Cardiac septum (tissue), 1 donor: ENCODE measurements around the gene ADGRL3. TPM values are rescaled to one million over a fixed set of nuclear protein-coding genes. Genes with fewer than 3 reads are reported as not detected.

Experiments used
- DNase-seq: peaks from one replicate; pipeline ENCODE4 v3.0.0-alpha.2; 2020; ENCODE audit warnings: low spot score
- intact Hi-C: fragments of 100-400 bp; cut with DNase I; formaldehyde crosslinking; loops from one replicate; pipeline ENCODE4 v1.14.0; 2022
- total RNA-seq: library from RNA; stranded (reverse); fragmentation: NEBNext Ultra II Directional; extraction: Animal tissue kit (Norgen Biotek cat#: 25700); gene quantifications from one replicate; pipeline ENCODE4 v1.2.1, GENCODE V29; 2021
- donor health status: DM: no; HTN: no; CAD: no.

ADGRL3 gene
- total RNA-seq, 1 donor from 2014 or later: 15.3 TPM

DNA sequence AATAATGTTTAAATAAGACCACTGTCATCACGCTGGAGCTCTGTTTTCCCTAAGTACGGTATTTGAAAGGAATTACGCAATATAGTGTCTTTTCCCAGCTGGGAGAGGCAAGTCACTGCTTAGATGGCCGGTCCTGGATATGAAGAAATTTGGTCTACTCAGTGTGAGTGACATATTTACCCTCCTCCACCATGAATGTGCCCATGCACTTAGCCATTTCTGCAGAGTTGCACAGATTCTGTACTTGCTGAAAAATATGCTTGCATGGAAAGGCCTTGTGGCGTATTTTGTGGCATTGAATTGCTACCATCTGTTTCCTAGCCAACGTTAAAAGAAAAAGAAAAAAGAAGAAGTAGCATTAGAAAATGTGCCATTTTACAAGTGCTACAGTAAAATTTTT is 73.1 kb downstream of the ADGRL3 start:
- intact Hi-C loops: no loop called here
- DNase-seq: no peak

DNA sequence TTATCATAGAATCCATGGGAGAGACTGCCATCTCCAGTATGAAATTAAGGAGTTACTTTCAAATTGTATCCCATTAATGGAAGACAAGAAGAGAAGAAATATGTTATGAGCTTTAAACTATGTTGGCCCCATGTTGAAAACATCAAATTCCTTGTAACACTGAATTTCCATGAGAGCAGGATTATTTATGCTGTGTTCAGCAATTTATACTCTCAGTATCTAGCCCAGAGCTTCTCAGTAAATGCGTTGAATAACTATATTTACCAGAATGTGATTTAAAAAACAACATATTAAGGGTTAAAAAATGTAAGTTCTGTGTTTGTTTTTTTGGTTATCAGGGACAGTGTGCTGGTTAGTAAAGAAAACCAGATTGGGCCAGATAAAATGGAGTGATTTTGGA is 74.2 kb downstream of the ADGRL3 start:
- intact Hi-C loops: no loop called here
- DNase-seq: no peak

DNA sequence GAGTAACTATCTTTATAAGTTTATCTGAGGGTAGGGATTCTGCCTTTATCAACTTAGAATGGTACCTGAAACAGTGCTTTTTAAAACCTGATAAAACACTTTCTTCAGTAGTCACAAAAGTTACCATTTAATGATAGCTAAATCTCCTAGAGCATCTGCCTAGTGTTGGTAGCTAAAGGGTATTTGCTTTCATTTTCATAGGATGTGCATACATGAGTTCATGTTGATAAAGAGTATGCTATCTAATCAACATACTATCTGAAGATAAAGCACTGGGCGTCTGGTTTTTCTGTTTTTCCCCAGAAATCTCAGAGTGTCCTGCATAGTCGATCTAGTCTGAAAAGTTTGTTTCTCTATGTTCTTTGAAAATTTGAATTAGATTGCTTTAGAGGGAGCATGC is 75.1 kb downstream of the ADGRL3 start:
- intact Hi-C loops: no loop called here
- no peak for DNase-seq

DNA sequence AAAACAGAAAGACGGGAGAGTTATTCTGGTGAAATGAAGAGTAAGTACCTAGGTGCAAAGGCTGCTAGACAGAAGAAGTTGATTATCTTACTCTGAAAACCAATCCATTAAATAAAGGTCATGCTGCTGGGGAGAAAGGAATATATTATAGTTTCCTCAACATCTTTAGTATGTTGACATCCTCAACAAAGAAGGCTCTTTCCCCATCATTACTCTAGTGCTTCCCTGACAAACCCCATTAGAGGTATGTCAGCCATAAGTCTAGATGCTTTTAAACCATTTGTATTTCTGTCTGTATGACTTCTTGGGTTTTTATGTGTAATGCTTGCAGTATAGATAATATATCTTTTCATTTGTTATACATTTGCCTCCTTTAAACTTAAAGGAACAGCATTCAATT is 75.9 kb downstream of the ADGRL3 start:
- DNase-seq: no peak
- intact Hi-C loops: no loop called here

DNA sequence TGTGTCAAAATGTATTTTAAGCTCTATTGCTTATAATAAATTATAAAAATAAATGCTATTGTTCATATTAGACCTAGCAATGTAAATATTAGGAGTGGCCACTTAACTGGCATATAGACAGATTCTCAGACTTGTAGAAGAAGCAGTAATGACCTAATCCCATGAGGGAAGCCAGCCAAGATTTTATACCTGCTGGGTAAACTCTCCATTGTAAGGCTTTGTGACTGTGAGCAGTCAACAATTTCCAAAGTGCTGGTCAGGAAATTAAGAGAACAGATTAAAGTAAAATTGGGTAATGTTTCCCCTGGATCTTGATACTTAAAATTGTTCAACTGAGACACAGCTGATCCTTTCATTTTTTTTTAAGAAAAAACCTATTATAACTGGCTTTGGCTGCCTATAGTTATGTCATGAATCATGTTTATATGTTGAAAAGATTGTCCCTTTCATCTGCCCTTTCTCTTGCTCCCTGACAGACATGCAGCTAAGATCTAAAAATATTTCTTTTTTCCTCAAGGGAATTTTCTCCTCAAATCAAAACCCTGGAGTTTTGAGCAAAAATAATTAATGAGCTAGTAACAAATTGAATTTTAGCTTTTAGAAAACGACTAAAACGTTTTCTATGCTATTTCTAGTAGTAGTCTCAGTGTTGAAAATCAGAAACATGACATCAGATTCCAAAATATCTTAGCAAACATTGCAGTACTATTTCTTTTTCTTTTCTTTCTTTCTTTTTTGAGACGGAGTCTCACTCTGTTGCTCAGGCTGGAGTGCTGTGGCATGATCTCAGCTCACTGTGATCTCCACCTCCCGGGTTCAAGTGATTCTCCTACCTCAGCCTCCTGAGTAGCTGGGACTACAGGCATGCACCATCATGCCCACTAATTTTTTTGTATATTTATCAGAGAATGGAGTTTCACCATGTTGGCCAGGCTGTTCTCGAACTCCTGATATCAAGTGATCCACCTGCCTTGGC is 77.9 kb downstream of the ADGRL3 start:
- intact Hi-C loops: no loop called here
- no peak for DNase-seq

DNA sequence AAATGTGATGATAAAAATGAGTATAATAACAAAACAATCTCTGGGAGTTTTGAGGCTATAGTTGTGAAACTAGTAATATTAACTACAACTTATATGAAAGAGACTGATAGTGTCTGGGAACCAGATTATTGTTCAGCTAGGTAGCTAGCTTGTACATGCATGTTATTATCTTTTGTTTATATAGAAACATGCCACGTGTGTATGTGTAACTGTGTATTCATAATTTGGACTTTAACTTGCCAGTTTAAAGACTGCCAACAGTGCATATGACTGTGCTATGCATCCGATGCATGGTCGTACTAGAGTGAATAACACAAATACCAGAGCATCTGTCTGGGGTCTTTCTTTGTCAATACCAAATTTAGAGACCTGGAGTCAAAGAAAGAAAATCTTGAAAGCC is 92.2 kb downstream of the ADGRL3 start:
- intact Hi-C loops: no loop called here
- no peak for DNase-seq

DNA sequence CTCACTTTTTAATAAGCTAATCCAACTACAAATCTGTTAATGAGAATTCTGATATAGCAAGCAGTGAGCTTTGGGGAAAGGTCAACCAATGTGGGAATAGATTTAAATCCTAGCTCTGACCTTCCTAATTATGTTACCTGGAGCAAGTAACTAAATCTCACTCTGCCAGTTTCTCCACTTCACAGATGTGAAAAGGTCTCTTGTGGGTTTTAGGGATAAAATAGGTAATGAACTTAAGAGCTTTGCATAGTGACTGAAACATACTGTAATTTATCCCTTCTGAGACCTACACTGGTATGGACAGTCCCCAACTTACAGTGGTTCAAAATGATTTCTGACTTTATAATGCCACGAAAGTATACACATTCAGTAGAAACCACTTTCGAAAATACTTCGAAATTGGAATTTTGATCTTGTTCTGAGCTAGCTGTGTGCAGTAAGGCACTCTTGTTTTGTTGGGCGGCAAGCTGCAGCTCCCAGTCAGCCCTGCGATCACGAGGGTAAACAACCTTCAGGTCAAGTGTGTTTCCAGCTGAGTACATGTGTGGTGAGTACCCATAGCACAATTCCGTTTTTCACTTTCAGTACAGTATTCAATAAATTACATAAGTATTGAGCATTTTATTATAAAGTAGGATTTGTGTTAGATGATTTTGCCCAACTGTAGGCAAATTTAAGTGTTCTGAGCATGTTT is 93.7 kb downstream of the ADGRL3 start:
- intact Hi-C loops: no loop called here
- DNase-seq: no peak

DNA sequence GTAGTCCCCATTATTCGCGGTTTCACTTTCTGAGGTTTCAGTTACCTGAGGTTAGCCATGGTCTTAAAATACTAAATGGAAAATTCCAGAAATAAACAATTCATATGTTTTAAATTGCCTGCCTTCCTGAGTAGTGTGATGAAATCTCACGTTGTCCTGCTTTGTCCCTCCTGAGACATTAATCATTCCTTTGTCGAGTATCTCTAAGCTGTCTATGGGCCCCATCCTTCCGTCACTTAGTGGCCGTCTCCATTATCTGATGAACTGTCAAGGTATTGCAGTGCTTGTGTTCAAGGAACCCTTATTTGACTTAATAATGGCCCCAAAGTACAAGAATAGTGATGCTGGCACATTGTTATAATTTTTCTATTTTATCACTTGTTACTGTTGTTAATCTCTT is 94.8 kb downstream of the ADGRL3 start:
- intact Hi-C loops: no loop called here
- DNase-seq: no peak

DNA sequence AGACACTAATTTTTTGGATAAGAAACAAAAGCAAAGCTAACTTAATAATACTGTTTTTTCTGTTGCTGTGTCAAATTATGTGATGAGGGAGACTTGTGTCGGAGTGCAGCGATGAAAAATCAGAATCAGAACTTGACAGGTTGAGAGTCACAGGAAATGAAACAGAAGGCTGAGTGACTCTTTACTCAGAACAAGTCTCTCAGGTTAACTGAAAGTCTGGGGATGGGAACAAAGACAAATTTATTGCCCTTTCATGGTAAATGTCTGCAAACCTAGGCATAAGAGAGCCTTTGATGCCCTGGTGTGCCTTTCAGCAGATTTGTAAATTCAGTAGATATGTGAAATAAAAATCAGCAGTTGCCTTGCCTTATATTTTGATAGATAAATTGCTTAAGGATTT is 96.0 kb downstream of the ADGRL3 start:
- intact Hi-C loops: no loop called here
- no peak for DNase-seq

DNA sequence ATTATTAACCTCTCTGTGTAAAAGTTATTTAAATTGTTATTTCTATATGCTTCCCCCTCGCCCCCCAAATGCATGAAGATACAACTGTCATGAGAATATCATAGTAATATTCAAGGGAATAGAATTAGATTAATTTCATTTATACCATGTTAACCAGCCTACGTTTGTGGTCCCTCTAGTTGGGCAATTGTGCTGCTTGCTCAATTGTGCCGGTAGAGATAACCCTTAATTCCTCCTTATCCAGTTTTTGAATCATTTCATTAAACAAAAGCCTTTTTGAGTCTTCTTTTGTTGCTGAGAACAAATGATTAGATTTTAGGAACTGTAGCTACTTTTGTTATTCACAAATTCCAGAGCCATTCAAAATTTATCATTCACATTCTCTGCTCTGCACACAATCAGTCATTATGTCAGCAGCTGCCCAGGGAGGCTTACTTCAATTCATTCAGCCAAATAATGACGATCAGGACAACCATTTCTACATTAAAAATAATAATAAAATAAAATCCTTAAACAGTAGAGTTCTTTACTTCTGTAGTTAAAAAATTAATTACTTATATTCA is 98.1 kb downstream of the ADGRL3 start:
- intact Hi-C loops: no loop called here

DNA sequence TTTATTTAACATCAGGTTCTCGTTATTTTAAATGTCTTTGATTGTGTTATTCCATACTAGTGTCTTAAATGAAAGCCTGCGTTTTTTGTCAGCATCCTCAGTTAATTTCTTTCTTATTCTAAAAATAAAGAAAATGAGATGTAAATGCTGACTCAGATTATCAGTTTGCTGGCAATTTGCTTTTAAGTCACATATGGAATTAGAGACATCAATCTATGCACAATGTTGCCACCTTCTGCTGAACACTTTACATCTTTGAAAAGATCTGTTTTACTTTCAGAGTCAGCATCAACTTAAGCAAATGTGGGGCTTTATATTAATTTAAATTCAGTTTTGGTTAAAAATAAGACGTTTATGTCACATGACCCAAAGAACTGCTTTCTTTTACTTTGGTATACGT is 99.2 kb downstream of the ADGRL3 start:
- no peak for DNase-seq
- intact Hi-C loops: no loop called here

More for the DNA sequence above, 98.1 kb downstream of the ADGRL3 start:
- no peak for DNase-seq

DNA sequence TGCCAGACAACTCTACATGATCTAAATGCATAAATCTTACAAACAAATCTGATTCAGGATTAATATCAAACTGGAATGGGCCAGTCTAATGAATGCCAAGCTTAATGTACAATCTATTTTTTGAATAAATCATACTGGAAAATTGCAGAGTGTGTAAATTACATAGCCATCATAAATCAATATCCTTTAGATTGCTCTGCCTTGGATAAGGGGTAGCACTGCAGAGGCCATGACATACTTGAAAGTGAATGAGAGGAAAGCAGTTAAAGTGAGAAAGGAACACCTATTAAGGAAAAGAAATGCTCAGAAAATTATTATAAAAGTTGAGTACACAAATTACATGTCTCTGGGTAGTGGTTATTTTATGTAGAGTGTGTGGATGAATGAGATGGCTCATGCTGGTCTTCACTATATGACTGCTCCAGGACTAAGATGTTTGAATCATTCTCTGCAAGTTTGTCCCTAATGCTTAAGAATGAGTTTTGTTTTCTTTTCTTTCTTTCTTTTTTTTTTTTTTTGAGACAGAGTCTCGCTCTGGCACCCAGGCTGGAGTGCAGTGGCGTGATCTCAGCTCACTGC is 100.2 kb downstream of the ADGRL3 start:
- DNase-seq: no peak
- intact Hi-C loops: no loop called here

DNA sequence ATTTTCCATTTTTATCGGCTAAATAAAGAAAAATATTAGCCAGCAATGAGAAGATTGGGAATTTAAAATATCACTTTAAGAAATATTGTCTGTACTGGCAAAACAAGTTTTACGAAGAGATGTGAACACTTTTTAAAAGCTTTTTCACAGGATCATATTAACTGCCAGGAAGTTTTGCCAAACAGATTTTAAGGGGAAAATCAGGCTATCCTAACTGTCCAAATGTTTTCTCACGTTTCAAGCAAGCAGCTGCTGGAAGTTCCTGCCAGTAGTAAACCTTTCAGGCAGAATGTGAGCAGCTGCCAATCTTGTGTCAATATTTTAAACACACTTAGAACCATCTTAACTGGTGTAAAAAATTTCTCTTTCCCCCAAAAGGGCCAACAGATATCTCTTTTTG is 101.1 kb downstream of the ADGRL3 start:
- no peak for DNase-seq
- intact Hi-C loops: no loop called here

DNA sequence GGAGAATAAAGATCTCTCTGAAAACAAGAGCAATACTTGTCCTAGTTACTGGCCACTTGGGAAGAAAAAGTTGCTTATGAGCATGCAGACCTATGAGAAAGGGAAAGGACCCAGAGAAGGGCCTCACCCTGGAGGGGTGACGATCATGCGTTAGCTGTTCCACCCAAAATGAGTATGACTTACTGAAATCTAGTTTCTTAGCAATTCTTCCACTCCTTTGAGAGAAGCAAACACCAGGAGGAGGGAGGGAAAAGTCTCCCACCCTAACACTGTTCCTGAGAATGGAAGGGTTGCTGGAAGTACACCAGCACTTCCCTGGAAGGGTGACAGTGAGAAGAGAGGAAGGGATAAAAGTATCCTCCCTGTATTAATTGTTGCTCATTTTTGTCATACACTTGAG is 107.9 kb downstream of the ADGRL3 start:
- DNase-seq: no peak
- intact Hi-C loops: no loop called here

DNA sequence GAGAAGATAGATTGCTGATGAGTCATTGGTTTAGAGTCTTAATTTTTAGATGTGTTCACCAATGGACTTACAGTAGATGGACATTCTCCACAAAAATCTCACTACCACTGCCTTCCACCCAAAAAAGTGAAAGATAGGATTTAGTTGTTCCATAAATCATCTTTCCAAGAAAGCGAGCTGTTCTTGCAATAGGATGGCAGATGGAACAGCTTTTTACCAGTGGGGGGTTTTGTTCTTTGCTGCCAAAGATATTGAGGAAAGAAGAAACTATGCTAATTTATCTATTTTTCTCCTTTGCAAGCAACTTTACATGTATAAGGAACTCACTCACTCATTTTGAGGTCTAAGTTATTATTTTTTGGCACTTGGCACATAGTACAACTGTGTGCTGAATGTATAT is 109.5 kb downstream of the ADGRL3 start:
- intact Hi-C loops: no loop called here
- no peak for DNase-seq

DNA sequence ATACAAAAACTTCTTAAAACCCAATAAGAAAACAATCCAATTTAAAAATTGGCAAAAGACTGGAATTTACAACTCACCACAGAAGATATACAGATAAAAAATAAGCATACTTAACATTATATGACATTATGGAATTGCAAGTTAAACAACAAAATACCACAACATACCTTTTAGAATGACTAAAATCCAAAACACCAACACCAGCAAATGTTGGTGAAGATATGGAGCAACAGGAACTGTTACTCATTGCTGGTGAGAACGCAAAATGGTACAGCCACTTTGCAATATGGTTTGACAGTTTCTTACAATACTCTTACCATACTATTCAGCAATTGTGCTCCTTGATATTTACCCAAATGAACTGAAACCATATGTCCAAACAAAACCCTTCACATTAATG is 112.4 kb downstream of the ADGRL3 start:
- DNase-seq: no peak
- intact Hi-C loops: no loop called here

DNA sequence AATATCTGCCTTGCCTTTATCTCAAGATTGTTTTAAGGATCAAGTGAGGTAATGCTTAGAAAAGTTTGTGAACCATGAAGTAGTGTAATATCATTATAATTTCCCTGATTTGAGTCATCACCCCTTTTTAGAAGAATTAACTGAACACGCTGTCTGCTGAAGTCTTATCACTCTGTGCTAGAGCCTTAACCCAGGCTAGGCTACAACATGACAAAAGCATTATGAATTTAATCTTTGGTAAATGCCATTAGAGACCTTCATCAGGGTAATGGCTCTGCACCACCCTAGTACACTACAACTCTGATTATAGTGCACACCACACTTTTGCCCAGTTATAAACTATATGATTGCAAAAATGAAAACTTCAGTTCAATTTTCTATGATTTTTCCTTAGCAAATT is 118.3 kb downstream of the ADGRL3 start:
- intact Hi-C loops: no loop called here
- DNase-seq: no peak

DNA sequence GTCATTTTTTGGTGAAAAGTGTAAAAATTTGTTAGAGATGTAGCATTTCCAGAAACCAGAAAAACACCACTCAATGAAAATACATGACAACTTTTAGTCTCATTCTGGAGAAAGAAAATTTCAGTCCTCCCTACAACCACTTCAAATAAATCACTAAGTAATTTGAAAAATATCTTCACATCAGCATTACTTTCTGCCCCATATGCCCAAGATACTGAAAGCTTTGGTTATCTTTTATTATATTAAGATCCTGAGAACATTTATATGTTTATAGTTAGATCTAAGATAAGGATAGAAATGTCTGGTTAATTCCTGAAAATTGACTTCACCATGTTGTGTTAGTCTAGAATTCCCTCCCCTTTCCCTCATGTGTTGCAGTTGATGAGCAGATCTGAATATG is 119.0 kb downstream of the ADGRL3 start:
- DNase-seq: no peak
- intact Hi-C loops: no loop called here

DNA sequence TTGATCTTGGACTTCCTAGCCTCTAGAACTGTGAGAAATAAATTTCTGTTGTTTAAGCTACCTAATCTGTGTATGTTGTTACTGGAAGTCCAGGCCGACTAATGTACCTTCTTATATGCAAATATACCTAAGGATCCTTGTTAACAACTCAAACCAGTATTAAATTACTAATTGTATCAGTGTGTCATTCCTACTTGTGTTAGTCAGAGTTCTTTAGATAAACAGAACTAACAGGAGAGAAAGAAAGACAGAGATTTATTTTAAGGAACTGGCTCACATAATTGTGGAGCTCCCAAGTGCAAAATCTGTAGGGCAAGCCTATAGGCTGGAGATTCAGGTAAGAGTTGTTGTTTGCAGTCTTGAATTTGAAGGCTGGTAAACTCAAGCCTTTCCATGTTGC is 120.0 kb downstream of the ADGRL3 start:
- intact Hi-C loops: no loop called here
- no peak for DNase-seq

DNA sequence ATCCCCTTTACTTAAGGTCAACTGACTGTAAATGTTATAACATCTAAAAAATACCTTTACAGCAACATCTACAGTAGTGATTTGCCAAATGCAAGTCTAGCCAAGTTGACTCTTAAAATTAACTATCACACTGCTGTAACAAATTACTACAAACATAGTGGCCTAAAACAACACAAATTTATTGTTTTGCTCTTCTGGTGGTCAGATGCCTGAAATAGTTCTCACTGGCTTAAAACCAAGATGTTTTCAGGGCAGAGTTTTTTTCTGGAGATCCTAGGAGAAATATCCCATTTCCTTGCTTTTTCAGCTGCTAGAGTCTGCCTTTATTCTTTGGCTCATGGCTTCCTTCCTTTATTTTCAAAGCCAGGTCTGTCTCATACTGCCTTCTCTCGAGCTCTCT is 120.5 kb downstream of the ADGRL3 start:
- intact Hi-C loops: no loop called here
- no peak for DNase-seq
